Dedifferentiated amniotic fluid mesenchymal stem cell (primary cell): ENCODE measurements around the gene CCDC12.

Experiments used
- DNase-seq: peaks from one replicate; pipeline ENCODE4 v3.0.0-alpha.2; 2016; ENCODE audit errors: extremely low spot score

Gene CCDC12

DNA sequence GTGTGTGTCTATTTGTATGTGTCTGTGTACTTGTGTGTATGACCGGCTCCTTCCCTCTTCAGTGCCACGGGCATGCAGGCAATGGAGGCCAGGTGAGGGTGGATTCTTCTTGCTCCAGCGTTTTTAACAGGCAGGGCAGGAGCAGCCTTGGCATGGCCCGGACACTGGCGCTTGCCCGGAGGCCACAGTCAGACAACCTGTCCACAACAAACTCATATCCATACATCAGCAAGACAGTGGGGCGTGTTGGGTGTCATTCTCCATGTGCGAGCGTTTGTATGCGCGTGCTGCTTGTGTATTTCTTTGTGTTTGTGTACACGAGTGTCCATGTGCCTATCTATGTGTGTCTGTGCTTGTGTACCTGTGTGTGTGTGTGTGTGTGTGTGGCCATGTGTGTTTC lies 69.3 kb downstream of the CCDC12 start:
- no peak for DNase-seq

DNA sequence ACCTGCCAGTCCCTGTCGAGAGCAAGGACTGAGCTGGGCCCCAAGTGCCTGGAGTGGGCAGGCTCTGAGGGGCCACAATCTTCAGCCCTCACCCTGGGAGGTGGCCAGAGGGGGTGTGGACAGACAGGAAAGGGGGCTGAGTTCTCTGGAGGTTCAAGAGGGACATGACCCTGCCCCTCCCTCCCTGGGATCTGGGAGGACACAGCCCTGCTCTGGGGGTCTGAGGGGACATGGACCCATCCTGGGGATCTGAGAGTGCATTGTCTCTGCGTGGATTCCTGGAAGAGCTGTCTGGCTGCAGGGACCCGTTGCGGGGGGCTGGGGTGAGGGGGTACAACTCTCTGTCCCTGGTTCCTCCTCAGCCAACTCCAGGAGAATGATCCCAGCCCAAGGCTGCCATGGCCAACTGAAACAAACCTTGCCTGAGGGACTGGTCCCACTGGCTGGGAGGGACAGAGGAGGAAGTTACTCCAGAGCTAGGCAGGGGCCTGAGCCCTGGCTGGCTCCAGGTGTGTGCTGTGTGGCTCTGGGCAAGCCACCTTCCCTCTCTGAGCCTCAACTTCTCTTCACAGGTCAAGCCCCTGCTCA lies 70.0 kb downstream of the CCDC12 start:
- no peak for DNase-seq

DNA sequence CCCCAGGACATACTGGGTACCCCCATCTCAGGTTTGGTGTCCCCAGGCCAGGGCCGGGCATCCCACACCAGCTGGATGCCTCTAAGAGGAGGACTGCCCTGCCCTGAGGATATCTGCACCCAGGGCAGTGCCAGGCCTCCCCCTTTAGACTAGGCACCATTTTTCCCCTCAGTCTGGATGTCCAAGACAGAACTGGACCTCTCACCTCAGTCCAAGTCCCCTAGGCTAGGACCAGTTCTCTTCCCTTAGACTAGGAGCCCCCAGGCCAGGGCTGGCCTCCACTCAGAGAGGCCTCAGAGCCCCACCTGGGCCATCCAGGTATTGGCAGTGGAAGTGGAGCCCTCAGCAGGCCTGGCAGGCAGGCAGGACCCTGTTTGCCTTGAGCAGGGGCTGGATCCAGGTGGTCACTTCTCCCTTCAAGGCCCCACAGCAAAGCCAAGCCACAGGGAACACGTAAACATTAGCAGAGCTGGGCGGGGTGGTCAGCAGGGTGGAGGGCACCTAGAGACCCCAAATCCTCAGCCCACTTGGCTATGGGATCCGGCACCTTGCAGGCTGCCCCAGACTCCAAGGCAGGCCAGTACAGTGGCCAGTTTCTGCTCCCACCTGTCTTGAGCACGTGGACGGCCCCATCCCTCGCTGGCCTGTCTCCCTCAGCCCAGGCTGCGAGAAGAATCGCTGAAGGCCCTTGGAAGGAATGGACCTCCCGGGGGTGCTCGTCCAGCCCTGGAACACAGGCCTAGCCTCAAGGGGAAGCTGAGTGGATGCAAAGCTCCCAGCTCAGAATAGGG lies 70.7 kb downstream of the CCDC12 start:
- no peak for DNase-seq

DNA sequence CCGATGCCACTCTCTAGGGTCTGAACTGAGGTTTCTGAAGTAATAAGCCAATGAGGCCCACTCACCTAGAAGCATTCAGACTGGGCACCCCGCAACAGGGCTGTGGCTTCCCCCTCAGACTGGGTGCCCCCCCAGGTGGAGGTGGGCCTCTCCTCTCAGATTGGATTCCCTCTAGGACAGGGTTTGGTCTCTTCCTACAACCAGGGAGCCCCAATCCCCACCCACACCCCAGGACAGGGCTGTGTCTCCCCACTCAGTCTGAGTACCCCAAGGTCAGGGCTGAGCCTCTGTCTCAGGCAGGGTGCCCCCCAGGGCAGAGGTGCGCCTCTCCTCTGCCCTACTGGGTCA lies 71.4 kb downstream of the CCDC12 start:
- no peak for DNase-seq

DNA sequence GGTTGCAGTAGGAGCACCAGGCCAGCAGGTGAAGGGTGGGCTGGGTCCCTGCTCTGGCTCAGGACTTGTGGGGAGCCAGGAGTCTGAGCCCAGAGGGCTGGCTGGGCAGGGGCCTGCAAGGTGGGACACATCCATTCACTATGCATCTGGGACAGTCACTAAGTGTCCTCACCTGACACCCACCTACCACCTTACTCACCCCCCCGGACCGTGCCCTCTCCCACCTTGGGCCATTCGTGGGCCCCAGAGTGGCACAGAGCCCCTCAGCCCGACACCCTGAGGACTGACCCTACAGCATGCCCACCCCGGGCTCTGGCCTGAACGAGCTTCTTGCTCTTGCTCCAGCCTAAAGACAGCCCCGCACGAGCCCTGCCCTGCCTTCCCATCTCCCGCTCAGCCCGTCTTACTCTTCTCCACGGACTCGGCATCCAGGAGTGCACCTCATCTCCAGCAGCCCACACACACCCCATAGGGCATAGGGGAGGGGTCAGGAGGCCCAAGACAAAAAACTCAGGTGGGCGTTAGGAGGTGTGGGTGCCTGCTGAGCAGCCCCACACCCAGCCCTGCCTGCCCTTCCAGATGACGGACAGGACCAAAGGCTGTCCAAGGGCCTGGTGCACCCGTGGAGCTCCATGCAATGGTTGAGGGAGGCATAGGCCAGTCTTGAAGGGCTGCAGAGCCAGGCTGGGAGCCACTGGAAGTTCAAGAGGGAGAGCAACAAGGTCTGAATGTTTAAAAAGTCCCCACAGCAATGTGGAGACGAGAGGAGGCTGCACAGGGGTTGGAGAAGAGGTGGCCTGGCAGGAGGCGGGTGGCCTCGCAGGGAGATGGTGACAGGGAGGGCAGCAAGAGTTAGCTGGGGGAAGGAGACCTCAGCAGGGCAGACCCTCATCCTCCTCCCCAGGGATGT lies 72.0 kb downstream of the CCDC12 start:
- DNase-seq, result no peak

DNA sequence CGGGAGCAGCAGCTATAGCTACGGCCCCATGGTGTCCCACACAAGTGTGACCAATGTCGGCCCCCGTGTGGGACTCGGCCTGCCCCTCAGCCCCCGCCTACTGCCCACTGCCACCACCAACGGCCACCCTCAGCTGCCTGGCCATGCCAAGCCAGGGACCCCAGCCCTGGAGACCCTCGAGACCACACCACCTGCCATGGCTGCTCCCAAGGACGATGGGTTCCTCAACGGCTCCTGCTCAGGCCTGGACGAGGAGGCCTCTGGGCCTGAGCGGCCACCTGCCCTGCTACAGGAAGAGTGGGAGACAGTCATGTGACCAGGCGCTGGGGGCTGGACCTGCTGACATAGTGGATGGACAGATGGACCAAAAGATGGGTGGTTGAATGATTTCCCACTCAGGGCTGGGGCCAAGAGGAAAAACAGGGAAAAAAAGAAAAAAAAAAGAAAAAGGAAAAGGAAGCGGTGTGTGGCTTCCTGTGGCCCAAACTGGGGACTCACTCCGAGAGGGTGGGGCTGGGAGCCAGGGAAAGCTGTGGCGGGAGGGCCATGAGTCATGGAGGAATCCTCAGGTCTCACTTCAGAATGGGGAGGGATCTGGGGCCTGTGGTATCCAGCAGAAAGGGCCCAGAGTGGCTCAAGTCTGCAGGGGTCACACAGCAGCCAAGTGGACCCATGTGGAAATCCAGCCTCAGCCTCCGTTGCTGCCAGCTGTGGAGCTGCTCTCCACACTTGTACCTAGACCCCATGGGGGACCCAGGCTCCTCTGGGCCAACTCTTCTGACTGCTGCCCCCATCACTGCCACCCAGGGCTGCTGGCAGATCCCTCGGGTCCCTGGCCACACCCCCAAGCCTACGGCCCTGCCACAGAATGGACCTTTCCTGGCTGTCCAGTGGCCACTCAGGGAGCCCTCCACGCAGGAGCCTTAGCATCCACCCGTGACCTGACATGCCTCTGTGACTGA lies 72.9 kb downstream of the CCDC12 start:
- DNase-seq, result no peak

DNA sequence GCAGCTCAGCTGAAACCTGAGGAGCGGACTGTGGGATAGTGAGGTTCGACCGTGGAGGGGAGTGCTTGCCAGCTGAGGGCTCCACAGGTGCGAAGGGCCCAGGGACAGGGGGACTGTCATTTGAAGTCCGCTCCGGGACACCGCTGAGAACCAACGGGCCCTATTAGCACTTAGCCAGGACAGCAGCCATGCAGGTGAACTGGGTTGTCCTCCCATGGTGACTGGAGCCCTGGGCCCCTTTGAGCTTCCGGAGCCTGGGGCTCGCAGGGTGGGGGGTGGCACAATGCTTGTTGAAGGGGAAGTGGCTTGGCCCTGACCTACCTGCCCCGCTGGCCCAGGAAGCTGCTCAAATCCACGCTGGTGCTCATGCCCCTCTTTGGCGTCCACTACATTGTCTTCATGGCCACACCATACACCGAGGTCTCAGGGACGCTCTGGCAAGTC lies 74.3 kb downstream of the CCDC12 start:
- DNase-seq, result no peak

DNA sequence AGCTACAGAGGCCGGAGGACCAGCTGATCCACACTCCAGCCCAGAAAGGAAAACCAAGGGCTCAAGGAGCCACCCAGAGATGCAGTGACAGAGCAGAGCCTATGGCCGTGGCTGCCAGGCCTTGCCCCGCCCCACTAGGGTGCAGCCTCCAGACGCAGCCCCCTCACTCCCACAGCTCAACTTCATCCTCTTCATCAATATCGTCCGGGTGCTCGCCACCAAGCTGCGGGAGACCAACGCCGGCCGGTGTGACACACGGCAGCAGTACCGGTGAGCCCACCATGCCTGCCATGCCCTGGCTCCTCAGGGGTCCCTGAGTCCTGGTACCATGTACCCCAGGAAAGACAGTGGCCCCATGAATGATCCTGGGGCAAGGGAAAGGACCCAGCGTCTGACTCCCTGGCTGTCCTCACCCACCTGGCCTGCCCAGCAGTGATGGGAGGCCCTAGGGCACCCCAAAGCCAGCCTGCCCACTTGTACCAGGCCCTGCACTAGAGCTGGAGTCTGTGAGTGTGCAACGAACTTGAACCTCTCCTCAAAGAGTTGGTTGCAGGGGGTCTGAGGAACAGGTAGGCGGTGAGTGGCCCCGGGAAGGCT lies 74.9 kb downstream of the CCDC12 start:
- DNase-seq, result no peak

DNA sequence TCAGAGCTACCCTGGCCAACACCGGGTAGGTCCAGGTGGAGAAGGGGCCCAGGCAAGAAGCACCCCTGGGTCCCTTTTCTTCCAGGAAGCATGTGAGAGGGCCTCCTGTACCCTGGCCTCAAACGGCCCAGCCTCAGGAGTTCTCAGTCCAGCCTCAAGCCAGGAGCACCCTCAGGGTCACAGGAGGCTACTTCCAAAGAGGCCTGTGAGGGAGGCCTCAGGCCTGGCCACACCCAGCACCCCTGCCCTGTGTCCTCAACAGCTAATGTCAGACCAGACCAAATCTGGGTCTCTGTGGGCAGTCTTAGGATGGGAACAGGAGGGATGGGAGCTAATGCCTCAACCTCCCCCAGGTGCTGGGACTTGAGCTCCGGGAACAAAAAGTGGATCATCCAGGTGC lies 75.5 kb downstream of the CCDC12 start:
- no peak for DNase-seq

DNA sequence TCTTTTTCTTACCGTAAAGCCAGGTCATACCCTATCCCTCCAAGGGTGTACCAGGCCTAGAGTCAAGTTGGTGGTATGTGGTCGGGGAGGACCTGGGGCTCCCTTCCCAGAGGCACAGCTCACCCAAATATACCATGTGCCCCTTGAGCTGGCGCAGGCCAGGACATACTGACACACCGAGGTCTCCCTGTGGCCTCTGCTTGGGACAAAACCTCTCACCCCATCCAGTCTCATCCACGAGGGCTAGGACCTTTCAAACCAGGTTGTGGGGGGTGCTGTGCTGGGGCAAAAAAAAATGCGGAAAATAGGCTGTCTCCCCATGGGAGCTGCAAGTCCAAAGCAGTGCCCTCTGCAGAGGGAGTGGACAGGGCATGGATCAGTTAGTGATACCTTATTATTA lies 76.2 kb downstream of the CCDC12 start:
- no peak for DNase-seq

DNA sequence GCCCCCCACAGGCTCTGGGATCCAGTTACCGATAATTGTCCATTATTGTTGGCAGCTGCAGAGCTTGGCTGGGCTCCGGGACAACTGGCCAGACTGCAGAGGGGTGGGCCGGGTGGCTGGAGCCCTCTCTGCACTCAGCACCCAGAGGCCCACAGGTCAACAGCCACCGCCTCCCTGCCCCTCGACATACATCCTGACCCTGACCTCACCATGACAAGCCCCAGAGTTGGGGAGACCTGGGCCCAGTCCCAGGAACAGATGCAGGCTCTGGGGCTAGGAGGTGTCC lies 76.6 kb downstream of the CCDC12 start:
- no peak for DNase-seq

DNA sequence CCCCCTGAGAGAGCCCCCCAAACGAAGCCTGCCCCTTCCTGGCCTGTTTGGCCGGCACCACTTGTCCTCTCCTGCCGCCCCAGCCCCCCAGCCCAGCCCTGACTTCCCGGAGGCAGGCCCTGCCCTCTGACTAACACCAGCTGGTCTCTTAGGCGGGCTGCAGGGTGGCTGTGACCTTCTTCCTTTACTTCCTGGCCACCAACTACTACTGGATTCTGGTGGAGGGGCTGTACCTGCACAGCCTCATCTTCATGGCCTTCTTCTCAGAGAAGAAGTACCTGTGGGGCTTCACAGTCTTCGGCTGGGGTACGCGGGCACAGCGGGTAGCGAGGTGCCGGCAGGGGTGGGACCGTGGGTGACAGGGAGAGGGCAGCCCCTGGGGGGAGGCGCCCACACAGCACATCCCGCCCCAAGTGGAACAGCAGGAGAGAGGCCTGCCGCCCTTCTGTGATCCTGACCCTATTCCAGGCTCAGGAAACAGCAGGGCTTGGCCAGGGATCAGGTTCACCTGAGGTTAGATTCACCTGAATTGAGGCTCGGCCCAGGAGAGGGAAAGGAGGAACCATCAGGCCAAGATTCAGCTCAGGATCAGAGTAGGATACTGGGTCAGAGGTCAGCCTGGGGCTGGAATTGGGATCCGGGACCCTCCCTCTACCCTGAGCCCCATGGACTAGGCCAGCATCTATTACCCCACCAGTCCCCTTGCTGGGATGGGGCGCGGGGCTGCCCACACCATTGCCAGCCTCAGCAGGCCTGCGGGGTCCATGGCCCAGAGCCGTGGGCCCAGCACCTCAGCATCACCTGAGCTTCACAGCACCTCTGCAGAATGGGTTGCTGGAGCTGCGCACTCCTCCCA lies 77.2 kb downstream of the CCDC12 start:
- DNase-seq, result no peak

DNA sequence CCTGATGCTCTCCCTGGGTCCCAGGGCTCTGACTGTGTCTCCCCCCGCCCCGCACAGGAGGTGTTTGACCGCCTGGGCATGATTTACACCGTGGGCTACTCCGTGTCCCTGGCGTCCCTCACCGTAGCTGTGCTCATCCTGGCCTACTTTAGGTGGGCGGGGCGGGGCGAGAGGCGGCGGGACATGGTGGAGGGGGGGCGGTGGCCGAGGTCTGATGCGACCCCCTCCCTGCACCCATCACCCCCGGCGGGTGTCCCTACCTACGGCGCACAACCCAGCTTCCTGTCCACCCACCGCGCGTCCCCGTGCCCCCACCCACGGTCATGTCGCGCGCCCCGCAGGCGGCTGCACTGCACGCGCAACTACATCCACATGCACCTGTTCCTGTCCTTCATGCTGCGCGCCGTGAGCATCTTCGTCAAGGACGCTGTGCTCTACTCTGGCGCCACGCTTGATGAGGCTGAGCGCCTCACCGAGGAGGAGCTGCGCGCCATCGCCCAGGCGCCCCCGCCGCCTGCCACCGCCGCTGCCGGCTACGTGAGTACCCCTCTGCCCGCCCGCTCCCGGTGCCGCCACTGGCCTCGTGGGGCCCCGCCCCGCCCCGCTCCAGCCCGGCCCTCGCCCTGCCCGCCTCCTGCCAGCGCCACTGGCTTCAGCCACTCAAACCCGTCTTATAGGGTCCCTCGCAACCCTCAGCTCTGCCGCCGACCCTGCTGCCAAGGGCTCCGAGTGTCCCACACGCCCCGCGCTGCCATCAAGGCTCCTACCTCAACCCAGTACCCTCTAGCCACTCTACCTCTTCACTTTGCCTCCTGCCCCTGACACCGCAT lies 78.0 kb downstream of the CCDC12 start:
- DNase-seq, result no peak

DNA sequence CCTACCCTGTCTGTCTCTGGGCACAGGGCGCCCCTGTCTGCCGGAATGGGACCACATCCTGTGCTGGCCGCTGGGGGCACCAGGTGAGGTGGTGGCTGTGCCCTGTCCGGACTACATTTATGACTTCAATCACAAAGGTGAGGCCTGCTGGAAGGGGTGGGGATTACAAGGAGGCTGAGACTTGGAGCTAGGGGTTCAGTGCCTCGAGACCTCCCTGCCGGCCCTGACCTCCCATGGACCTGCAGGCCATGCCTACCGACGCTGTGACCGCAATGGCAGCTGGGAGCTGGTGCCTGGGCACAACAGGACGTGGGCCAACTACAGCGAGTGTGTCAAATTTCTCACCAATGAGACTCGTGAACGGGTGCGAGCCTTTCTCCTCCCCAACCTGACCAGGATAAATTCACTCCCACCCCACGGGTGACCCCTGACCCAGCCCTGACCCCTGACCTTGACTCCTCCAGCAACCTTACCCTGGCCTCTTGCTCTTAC lies 78.7 kb downstream of the CCDC12 start:
- no peak for DNase-seq

DNA sequence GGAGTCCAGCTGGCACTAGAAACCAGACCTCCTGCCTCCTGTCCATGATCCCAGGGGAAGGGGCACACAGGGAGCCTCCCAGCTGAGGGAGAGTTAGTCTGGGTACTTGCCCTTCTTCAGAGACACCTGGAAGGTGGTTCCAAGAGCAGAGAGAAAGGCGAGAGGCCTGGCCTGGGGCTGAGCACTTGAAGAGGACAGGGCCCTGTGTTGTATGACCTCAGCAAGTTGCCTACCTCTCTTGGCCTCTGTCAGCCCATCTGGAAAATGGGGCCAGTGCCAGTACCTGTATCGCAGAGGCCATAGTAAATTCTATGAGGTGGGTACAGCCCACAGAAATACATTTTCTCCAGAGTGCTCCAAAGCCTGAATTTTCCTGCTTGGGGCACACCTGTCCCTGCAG lies 79.5 kb downstream of the CCDC12 start:
- DNase-seq, result no peak

DNA sequence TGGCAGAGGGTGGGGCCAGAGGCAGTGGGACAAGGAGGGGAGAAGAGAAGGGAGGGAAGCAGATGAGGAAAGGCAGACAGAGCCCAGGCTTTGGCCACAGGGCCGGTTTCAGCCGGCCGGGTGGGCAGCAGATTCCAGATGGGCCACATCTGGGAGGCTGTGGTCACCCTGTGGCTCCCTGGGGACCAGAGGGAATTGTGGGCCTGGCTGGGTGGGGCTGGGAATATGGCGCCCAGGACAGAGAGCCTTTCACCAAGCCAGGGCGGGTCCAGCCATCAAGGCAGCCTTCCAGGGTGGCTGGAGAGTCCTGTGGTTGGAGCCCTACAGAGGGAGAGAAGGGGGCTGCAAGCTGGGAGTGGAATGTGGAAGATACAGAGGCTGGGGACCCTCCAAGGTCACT lies 80.2 kb downstream of the CCDC12 start:
- no peak for DNase-seq

DNA sequence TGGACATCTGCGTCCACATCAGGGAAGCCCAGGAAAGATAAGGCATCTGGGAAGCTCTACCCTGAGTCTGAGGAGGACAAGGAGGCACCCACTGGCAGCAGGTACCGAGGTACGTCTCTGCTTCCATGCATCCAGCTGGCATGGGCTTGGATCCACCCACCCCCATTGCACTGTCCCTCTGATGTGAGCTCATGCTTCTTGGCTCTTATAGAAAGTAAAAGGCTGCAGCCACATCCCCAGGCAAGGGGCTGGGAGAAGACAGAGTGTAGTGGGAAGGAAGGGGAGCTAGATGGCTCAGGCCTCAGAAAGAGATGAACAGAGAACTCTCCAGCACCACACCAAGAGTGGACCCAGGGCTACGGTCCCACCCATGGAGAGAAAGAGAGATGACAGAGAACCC lies 80.8 kb downstream of the CCDC12 start:
- no peak for DNase-seq

DNA sequence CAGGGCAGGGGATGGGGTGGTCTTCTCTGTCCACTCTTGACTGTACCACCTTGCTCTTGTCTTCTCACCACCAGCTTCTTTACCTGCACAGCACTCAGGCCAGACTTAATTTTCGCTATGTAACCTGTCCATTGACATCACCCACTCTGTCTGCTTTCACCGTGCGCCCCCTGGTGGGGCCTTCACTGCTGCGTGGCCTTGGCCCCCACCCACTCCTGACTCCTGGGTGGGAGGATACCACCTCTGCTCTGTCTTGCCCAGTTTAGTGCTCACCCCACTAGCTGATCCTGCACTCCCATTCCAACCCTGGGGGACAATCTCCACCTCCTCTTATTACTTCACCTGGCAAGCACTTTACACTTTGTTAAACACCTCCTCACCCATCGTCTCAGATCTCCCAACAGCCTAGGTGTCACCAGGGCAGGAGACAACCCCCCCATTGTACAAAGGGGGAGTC lies 81.3 kb downstream of the CCDC12 start:
- no peak for DNase-seq

DNA sequence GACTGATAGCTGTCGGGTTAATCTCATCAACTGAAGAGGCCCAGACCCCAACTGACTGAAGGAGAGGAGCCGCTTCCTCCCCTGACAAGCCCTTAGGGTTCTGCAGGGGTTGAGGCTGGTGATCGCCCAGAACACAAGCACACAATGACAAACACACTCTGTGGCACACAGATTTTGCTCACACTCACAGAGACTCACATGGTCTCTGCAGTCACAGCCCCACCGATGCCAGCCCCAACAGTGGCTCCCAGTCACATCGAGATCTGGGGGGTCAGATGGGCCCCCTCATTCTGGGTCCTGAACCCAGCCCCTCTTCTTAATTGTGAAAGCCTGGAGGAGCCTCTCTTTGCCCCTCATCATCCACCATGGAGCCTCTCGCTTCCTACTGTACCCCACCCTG lies 82.3 kb downstream of the CCDC12 start:
- no peak for DNase-seq
